ENCODE data around the gene CFAP126. TPM values are rescaled to one million over a fixed set of nuclear protein-coding genes. Genes with fewer than 3 reads are reported as not detected.
"Not testable (repeated sequence)": the region's sequence is repeated elsewhere in the genome, so short reads cannot be mapped to it uniquely, and the experiment has no call there.

Gene CFAP126
- total RNA-seq, 4 donors from 2014 or later, result not detected

GRCh38 chr1:161404051-161404597 is 36.4 kb upstream of the CFAP126 start:
- Histone ChIP-seq H3K4me1 (peaks cover 0 to 11% (median 3%) of the 10 kb centered on the region in 3 donors), H3K9me3 (no peaks in the 10 kb centered on the region), H3K4me3 (no peak overlapping the region), H3K36me3 (no peaks in the 10 kb centered on the region), H3K27me3 (no peaks in the 10 kb centered on the region), H3K27ac (no peak overlapping the region)
- 71 to 74% methylated on average over 11 of the region's 11 CpGs for WGBS, 2 donors
- intact Hi-C loops (cut with DNase I), result no loop called here
- TF ChIP-seq POLR2A (IDR thresholded peaks at IDR 0.05) (no peak), CTCF (IDR thresholded peaks at IDR 0.05) (no peak)
- DNase-seq, result no peak

- no peak overlapping the region for H3K27ac ChIP-seq
- no peaks in the 10 kb centered on the region for H3K36me3 ChIP-seq
- WGBS, 2 donors, result 83 to 97% methylated on average over 2 to 3 of the region's 3 CpGs
- intact Hi-C loops (cut with DNase I), result no loop called here
- no peak for DNase-seq
- H3K4me1 ChIP-seq, result peaks cover 0 to 26% (median 9%) of the 10 kb centered on the region in 3 donors
- no peak overlapping the region for H3K4me3 ChIP-seq
- H3K27me3 ChIP-seq, result no peaks in the 10 kb centered on the region
- TF ChIP-seq CTCF (IDR thresholded peaks at IDR 0.05) (no peak), POLR2A (IDR thresholded peaks at IDR 0.05) (no peak)
- no peaks in the 10 kb centered on the region for H3K9me3 ChIP-seq
Observed at GRCh38 chr1:161402446-161402845, 34.8 kb upstream of the CFAP126 start.

GRCh38 chr1:161399257-161399998 is 31.8 kb upstream of the CFAP126 start:
- intact Hi-C loops (cut with DNase I), result no loop called here
- Histone ChIP-seq H3K9me3 (no peaks in the 10 kb centered on the region), H3K27ac (peak overlapping the region; percentile 97 to 100 (median 99)), H3K4me3 (peak overlapping the region; percentile 62 to 92 (median 76)), H3K27me3 (no peaks in the 10 kb centered on the region), H3K36me3 (no peaks in the 10 kb centered on the region), H3K4me1 (peaks cover 0 to 26% (median 9%) of the 10 kb centered on the region in 3 donors)
- WGBS, 2 donors, result 1% methylated on average over 23 of the region's 53 CpGs; no CpG with 5 or more reads in 1 of the 2 donors
- TF ChIP-seq CTCF (IDR thresholded peaks at IDR 0.05) (peak in 5 of 6 experiments; percentile 22 to 65 (median 54)), POLR2A (IDR thresholded peaks at IDR 0.05) (peak in 2 of 4 donors; percentile 53 to 56)
- DNase-seq, result peak; percentile 61

GRCh38 chr1:161398900-161399256 is 31.2 kb upstream of the CFAP126 start:
- H3K4me1 ChIP-seq, result peaks cover 0 to 26% (median 9%) of the 10 kb centered on the region in 3 donors
- no peaks in the 10 kb centered on the region for H3K27me3 ChIP-seq
- peak overlapping the region; percentile 97 to 100 (median 99) for H3K27ac ChIP-seq
- intact Hi-C loops (cut with DNase I), result no loop called here
- H3K4me3 ChIP-seq, result peak overlapping the region; percentile 62 to 92 (median 76)
- no peaks in the 10 kb centered on the region for H3K9me3 ChIP-seq
- H3K36me3 ChIP-seq, result no peaks in the 10 kb centered on the region
- TF ChIP-seq CTCF (IDR thresholded peaks at IDR 0.05) (no peak), POLR2A (IDR thresholded peaks at IDR 0.05) (no peak)
- DNase-seq, result no peak
- WGBS, 2 donors, result 2 to 17% methylated on average over 12 to 15 of the region's 17 CpGs

DNA sequence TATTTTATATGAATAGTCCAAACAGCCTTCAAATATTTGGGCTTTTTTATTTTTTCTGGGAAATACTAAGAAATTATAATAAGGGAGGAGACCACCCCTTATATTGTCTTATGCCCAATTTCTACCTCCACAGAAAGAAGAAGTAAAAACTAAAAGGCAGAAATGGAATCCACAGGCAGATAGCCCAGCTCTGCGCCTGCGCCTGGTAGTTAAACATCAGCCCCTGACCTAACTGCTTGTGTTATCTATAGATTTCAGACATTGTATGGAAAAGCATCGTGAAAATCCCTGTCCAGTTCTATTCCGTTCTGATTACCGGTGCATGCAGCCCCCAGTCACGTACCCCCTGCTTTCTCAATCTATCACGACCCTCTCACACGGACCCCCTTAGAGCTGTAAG is 29.4 kb upstream of the CFAP126 start:
- H3K27me3 ChIP-seq; H3K9me3 ChIP-seq; DNase-seq; H3K36me3 ChIP-seq; H3K27ac ChIP-seq; H3K4me3 ChIP-seq; intact Hi-C loops (cut with DNase I): not testable (repeated sequence)
- WGBS, 2 donors, result 92 to 94% methylated on average over 8 of the region's 8 CpGs
- peaks cover 0 to 26% (median 9%) of the 10 kb centered on the region in 3 donors for H3K4me1 ChIP-seq
